Subcutaneous adipose tissue (tissue), 4 donors: ENCODE data around the gene CTNNB1. TPM values are rescaled to one million over a fixed set of nuclear protein-coding genes. Genes with fewer than 3 reads are reported as not detected.

ENCODE experiments used
- total RNA-seq, 4 donors: library from RNA; depleted of rRNA; stranded (reverse); fragments of >200 nt; gene quantifications; one replicate each; pipeline ENCODE4 v1.1.0, GENCODE V29; 2016
- TF ChIP-seq, protein P1 (sequence below): fragments of 450-650 bp; IDR thresholded peaks from one replicate; pipeline ENCODE4 v1.5.1; 2016; ENCODE audit warnings: low read depth, mild to moderate bottlenecking, control low read depth, antibody characterized with exemption, moderate library complexity

Gene CTNNB1
- total RNA-seq, 4 donors from 2014 or later, result 234 to 450 (median 389) TPM

DNA sequence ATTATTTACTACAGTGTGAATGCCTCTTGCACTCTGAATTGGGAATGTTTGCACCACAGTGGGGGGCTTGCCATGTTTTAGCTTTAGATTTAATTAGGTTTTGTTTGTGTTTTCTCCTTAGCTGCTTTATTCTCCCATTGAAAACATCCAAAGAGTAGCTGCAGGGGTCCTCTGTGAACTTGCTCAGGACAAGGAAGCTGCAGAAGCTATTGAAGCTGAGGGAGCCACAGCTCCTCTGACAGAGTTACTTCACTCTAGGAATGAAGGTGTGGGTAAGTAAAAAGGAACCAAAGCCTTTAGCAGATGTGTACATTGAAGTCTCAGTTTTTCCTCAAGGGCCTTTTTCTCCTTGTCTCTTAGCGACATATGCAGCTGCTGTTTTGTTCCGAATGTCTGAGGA lies 36.9 kb downstream of the CTNNB1 start:
- TF ChIP-seq, protein P1, sequence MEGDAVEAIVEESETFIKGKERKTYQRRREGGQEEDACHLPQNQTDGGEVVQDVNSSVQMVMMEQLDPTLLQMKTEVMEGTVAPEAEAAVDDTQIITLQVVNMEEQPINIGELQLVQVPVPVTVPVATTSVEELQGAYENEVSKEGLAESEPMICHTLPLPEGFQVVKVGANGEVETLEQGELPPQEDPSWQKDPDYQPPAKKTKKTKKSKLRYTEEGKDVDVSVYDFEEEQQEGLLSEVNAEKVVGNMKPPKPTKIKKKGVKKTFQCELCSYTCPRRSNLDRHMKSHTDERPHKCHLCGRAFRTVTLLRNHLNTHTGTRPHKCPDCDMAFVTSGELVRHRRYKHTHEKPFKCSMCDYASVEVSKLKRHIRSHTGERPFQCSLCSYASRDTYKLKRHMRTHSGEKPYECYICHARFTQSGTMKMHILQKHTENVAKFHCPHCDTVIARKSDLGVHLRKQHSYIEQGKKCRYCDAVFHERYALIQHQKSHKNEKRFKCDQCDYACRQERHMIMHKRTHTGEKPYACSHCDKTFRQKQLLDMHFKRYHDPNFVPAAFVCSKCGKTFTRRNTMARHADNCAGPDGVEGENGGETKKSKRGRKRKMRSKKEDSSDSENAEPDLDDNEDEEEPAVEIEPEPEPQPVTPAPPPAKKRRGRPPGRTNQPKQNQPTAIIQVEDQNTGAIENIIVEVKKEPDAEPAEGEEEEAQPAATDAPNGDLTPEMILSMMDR, result no peak

DNA sequence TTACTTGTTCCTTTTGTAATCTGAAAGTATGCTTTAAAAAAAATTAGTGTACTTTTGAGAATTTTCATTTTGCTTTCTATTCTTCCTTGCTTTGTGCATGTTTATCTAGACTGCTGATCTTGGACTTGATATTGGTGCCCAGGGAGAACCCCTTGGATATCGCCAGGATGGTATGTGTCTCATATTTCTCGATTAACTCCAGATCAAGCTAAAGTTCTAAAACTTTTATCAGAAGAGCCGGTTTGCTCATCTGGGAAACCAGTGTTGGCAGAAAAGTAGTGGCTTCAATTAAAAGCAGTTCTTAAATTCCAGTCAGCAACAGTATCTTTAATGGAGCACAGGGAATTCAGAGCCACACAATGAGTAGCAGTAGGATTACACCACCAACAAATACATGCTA lies 38.6 kb downstream of the CTNNB1 start:
- TF ChIP-seq, protein P1, result no peak

DNA sequence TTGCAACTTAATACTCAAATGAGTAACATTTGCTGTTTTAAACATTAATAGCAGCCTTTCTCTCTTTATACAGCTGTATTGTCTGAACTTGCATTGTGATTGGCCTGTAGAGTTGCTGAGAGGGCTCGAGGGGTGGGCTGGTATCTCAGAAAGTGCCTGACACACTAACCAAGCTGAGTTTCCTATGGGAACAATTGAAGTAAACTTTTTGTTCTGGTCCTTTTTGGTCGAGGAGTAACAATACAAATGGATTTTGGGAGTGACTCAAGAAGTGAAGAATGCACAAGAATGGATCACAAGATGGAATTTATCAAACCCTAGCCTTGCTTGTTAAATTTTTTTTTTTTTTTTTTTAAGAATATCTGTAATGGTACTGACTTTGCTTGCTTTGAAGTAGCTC lies 40.3 kb downstream of the CTNNB1 start:
- TF ChIP-seq, protein P1, result no peak

DNA sequence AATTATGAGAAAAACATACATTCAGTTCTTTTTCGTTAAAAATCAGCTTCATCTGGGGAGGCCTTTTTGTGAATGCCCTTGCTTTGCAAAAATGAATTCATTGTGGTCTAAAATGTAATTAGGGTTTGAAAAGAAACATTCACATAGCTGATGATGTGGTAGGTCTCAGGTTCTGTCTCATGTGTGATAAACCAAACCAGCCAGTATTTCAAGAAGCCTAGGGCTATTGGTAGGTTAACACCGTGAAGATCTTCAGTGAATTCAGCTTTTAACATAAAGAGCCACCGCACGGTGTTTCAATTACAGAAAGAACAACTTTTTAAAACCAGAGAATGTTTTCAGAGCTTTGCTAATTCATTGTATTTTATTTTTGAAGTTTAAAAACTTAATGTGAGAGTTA lies 41.9 kb downstream of the CTNNB1 start:
- TF ChIP-seq, protein P1, result no peak

DNA sequence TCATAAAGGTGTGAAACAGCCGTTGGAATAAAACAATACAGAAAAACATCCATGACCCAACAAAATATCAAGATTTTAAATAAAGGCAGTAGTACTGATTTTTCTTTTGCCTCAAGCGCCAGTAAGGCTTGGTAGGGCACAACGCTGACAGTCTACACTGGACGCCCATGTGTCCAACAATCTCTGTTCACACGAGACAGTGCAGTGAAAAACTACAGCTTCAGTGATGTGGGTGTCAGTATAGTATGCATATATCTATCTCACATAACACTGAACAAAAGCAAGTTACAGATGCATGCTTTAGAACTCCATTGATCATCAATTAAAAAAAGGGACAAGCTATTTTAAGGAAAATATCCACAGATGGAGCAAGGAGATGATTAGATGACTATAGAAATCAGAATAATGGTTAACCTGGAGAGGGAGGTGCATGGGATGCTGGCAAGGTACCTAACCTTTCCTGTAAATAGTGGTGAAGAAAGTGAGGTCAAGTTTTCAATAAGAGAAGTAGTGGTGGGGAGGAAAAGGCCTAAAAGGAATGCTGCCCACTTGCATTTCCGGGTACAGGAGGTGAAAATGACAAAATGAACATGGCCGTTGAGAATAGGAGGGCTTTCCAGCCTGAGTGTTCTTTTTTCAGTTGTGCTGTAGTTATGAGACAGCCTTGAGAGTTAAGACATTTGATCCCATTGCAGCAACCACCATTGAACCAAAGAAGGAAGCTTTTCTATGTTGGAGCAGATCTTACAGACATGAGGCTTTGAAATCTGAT lies 42.7 kb downstream of the CTNNB1 start:
- TF ChIP-seq, protein P1, result no peak

DNA sequence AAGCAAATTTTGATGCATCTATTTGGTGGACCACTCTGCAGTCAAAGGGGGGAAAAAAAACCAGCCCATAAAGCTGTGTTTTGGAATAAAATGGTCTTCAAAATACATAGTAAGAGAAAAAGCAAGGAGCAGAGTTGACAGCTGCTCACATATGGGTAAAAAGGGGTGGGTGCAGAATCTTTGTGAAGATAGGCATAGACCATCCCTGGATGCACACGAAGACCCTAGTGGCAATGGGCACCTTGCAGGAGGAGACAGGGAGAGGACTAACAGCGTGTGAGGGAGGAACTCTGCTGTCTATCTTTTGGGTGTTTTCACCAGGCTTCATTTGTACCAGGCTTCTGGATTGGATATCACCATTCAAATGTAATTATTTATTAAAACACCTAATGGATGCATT lies 43.9 kb downstream of the CTNNB1 start:
- TF ChIP-seq, protein P1, result no peak

DNA sequence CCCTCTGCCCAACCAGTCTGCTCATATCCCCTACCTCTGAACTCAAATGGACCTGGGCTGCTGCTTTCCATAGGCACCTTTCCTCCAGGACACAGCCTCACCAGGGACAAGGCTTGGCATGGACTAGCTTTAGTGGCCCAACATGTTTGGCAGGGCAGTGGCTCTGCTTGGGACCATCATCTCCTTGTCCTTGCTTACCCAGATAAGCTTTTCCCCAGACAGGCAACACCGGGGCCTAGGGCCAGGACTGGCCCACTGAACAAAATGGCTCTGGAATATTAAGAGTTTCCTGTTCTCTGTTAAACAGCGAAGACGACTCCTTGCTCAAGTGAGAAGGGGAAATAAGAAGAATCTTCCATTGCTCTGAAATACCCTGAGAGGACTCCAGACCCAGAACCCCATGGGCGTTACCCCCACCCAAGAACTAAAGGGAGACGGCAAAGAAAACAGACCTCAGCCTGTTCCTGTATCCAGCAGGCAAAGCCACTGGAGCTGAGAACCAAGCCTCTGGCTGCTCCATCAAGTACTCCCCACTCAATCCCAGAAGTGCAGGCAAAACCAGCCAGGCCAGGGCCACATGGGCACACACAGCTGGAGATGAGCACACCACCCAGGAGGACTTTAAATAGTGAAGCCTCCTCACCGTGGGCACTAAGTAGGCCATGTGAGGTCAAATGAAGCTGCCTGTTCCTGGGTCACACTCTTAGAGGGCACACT lies 45.5 kb downstream of the CTNNB1 start:
- TF ChIP-seq, protein P1, result no peak
